Measurements from ENCODE around the gene IRAK1.

DNA sequence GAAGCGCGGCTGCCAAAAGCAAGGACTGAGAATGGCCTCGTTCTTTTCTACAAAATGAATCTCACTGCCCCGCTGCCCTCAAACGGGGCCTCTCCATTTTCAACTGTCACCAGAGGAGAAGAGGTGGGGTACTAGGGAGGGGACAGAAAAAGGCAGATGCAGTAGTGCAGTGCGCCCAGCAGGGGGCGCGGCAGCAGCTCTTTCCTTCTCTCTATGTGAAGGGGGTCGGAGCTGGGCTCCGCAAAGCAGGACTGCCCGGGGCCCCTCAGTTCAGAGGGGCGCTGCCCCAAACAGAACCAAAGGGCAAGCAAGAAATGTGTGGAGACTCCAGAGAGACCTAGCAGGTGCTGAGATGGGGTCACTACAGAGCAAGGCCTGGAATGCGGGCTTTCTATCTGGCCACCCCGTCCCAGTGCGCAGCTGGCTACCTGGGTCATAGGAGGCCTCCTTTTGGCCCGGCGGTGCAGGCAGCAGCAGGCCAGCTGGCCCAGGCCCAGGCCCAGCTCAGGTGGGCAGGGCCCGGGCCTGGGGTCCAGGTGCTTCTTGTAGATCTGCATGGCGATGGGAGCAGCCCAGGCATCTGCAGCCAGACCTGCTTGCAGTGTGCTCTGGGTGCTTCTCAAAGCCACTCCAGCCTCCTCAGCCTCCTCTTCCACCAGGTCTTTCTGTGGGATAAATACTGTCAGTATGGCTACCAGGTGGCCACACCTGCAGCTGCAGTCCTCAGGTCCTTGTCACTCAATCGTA, 5.9 kb downstream of the IRAK1 start:
- TF ChIP-seq, protein P1, sequence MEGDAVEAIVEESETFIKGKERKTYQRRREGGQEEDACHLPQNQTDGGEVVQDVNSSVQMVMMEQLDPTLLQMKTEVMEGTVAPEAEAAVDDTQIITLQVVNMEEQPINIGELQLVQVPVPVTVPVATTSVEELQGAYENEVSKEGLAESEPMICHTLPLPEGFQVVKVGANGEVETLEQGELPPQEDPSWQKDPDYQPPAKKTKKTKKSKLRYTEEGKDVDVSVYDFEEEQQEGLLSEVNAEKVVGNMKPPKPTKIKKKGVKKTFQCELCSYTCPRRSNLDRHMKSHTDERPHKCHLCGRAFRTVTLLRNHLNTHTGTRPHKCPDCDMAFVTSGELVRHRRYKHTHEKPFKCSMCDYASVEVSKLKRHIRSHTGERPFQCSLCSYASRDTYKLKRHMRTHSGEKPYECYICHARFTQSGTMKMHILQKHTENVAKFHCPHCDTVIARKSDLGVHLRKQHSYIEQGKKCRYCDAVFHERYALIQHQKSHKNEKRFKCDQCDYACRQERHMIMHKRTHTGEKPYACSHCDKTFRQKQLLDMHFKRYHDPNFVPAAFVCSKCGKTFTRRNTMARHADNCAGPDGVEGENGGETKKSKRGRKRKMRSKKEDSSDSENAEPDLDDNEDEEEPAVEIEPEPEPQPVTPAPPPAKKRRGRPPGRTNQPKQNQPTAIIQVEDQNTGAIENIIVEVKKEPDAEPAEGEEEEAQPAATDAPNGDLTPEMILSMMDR (IDR thresholded peaks at IDR 0.05) = peak; percentile 85
- TF ChIP-seq ZFX (IDR thresholded peaks at IDR 0.05; ENCODE audit: borderline replicate concordance) = no peak

Measured in 22Rv1 (cell line).